GM12891 (cell line): ENCODE results near the gene TRMT5.

Experiments
- PAX5 ChIP-seq: IDR thresholded peaks from 2 replicates; pipeline ENCODE4 v1.6.1; 2011; ENCODE audit warnings: low read length, moderate library complexity, mild to moderate bottlenecking; ENCODE audit not compliant: insufficient read depth, severe bottlenecking
- POLR2A ChIP-seq: IDR thresholded peaks from 2 replicates; pipeline ENCODE4 v1.6.1; 2011; ENCODE audit warnings: low read depth, low read length, control low read depth
- POLR2AphosphoS5 ChIP-seq: IDR thresholded peaks from 2 replicates; pipeline ENCODE4 v1.6.1; 2011; ENCODE audit warnings: low read depth, low read length, control low read depth
- POU2F2 ChIP-seq: IDR thresholded peaks from 2 replicates; pipeline ENCODE4 v1.6.1; 2011; ENCODE audit warnings: low read depth, mild to moderate bottlenecking, control low read depth, low read length, moderate library complexity
- SPI1 ChIP-seq: IDR thresholded peaks from 2 replicates; pipeline ENCODE4 v1.6.1; 2011; ENCODE audit warnings: low read depth, low read length, control low read depth
- TAF1 ChIP-seq: IDR thresholded peaks from 2 replicates; pipeline ENCODE4 v1.6.1; 2011; ENCODE audit warnings: low read depth, low read length, control low read depth

- TF ChIP-seq PAX5: no peak
- no peak for TF ChIP-seq POLR2A
- no peak for TF ChIP-seq POLR2AphosphoS5
- TF ChIP-seq TAF1: no peak
- TF ChIP-seq POU2F2: no peak
- no peak for TF ChIP-seq SPI1
These were observed 22.7 kb downstream of the TRMT5 start for GRCh38 chr14:60958146-60958545.
